WTC11 (cell line): Measurements from ENCODE around the gene MEAK7. TPM values are rescaled to one million over a fixed set of nuclear protein-coding genes. Genes with fewer than 3 reads are reported as not detected.

Experiments used
- ATAC-seq: fragments of 200-7000 bp; cut with Tn5 transposase; 2 replicates; pipeline ENCODE4 v1.10.0; 2021; ENCODE audit warnings: mild to moderate bottlenecking, moderate library complexity
- CTCF ChIA-PET: fragments of 300-600 bp; sonication (Branson Sonifier 250); formaldehyde crosslinking; loops from one replicate; lab custom pipeline; 2021; ENCODE audit warnings: antibody characterized with exemption; lab: Charles Lee
- POLR2A ChIA-PET: fragments of 350-600 bp; sonication (Branson Sonifier 250); formaldehyde crosslinking; loops from one replicate; lab custom pipeline; 2021; ENCODE audit warnings: antibody characterized with exemption; lab: Charles Lee
- DNase-seq: peaks from one replicate; pipeline ENCODE4 v3.0.0; 2021; ENCODE audit warnings: low spot score
- H3K27ac Mint-ChIP-seq: 2 replicates; pipeline ENCODE4 v1.8.0; 2021; ENCODE audit warnings: mixed read lengths
- H3K27me3 Mint-ChIP-seq: 2 replicates; pipeline ENCODE4 v1.8.0; 2021; ENCODE audit warnings: low read depth, mild to moderate bottlenecking, moderate library complexity, mixed read lengths
- H3K36me3 Mint-ChIP-seq: 2 replicates; pipeline ENCODE4 v1.8.0; 2021; ENCODE audit warnings: mixed read lengths
- H3K4me1 Mint-ChIP-seq: 2 replicates; pipeline ENCODE4 v1.8.0; 2022; ENCODE audit warnings: mixed read lengths
- H3K4me3 Mint-ChIP-seq: 2 replicates; pipeline ENCODE4 v1.8.0; 2021; ENCODE audit warnings: mild to moderate bottlenecking, moderate library complexity, mixed read lengths
- H3K9me3 Mint-ChIP-seq: 2 replicates; pipeline ENCODE4 v1.8.0; 2021; ENCODE audit warnings: mixed read lengths
- AFF4 ChIP-seq: sonication (generic); formaldehyde crosslinking; IDR thresholded peaks from 2 replicates; pipeline ENCODE4 v1.8.1; 2023; ENCODE audit warnings: mild to moderate bottlenecking, missing genetic modification reagents, borderline replicate concordance
- AR ChIP-seq: fragments of 250-450 bp; sonication (Bioruptor Pico); IDR thresholded peaks from 2 replicates; pipeline ENCODE4 v1.9.0; 2021; ENCODE audit warnings: mild to moderate bottlenecking
- ATF2 ChIP-seq: sonication (generic); formaldehyde crosslinking; IDR thresholded peaks from 2 replicates; pipeline ENCODE4 v1.8.1; 2022; ENCODE audit warnings: low read depth, missing genetic modification reagents, borderline replicate concordance
- E2F4 ChIP-seq: sonication (generic); formaldehyde crosslinking; IDR thresholded peaks from 2 replicates; pipeline ENCODE4 v1.8.1; 2022; ENCODE audit warnings: low read depth, mild to moderate bottlenecking, moderate library complexity, missing genetic modification reagents, borderline replicate concordance
- JAZF1 ChIP-seq: fragments of 250-450 bp; sonication (Bioruptor Pico); IDR thresholded peaks from 2 replicates; pipeline ENCODE4 v1.9.0; 2021; ENCODE audit warnings: moderate library complexity, mild to moderate bottlenecking, inconsistent platforms
- JUN ChIP-seq: sonication (generic); formaldehyde crosslinking; IDR thresholded peaks from 2 replicates; pipeline ENCODE4 v1.8.0; 2023; ENCODE audit warnings: mild to moderate bottlenecking, missing genetic modification reagents
- MXD4 ChIP-seq: fragments of 250-450 bp; sonication (Bioruptor Pico); IDR thresholded peaks from 2 replicates; pipeline ENCODE4 v1.8.0; 2021; ENCODE audit warnings: mild to moderate bottlenecking, moderate library complexity, borderline replicate concordance
- PREB ChIP-seq: sonication (generic); formaldehyde crosslinking; IDR thresholded peaks from 2 replicates; pipeline ENCODE4 v1.8.1; 2022; ENCODE audit warnings: mild to moderate bottlenecking, missing genetic modification reagents, moderate library complexity, borderline replicate concordance
- PRRX2 ChIP-seq: fragments of 250-450 bp; sonication (Bioruptor Pico); IDR thresholded peaks from 2 replicates; pipeline ENCODE4 v1.8.0; 2021; ENCODE audit warnings: mild to moderate bottlenecking
- RELA ChIP-seq: sonication (generic); formaldehyde crosslinking; IDR thresholded peaks from 2 replicates; pipeline ENCODE4 v1.8.1; 2022; ENCODE audit warnings: missing genetic modification reagents, mild to moderate bottlenecking, borderline replicate concordance
- RORB ChIP-seq: fragments of 250-450 bp; sonication (Bioruptor Pico); IDR thresholded peaks from 2 replicates; pipeline ENCODE4 v1.9.0; 2021; ENCODE audit warnings: mild to moderate bottlenecking
- SMAD3 ChIP-seq: sonication (generic); formaldehyde crosslinking; IDR thresholded peaks from 2 replicates; pipeline ENCODE4 v1.8.0; 2022; ENCODE audit warnings: missing genetic modification reagents, mild to moderate bottlenecking, borderline replicate concordance
- TCF7 ChIP-seq: sonication (generic); formaldehyde crosslinking; IDR thresholded peaks from 2 replicates; pipeline ENCODE4 v1.8.0; 2022; ENCODE audit warnings: mild to moderate bottlenecking, low read depth, missing genetic modification reagents, moderate library complexity
- TEAD4 ChIP-seq: sonication (generic); formaldehyde crosslinking; IDR thresholded peaks from 2 replicates; pipeline ENCODE4 v1.8.0; 2022; ENCODE audit warnings: mild to moderate bottlenecking, missing genetic modification reagents
- ZNF396 ChIP-seq: fragments of 250-450 bp; sonication (Bioruptor Pico); IDR thresholded peaks from 2 replicates; pipeline ENCODE4 v1.8.0; 2021; ENCODE audit warnings: mild to moderate bottlenecking, moderate library complexity, borderline replicate concordance
- ZNF416 ChIP-seq: fragments of 250-450 bp; sonication (Bioruptor Pico); IDR thresholded peaks from 2 replicates; pipeline ENCODE4 v1.9.0; 2021; ENCODE audit warnings: mild to moderate bottlenecking, inconsistent platforms
- ZNF425 ChIP-seq: fragments of 250-450 bp; sonication (Bioruptor Pico); conservative IDR thresholded peaks from 2 replicates; pipeline ENCODE4 v1.9.0; 2021; ENCODE audit warnings: mild to moderate bottlenecking
- total RNA-seq: library from RNA; stranded (reverse); gene quantifications from 3 replicates; pipeline ENCODE4 v1.2.3, GENCODE V29; 2021

Gene MEAK7
- total RNA-seq, 1 experiment from 2014 or later: 14.4 TPM

GRCh38 chr16:84478172-84478947 is 26.1 kb downstream of the MEAK7 start:
- H3K4me3 Mint-ChIP-seq: no peak overlapping the region
- DNase-seq (no peak), ATAC-seq (no peak)
- no peak overlapping the region for H3K27ac Mint-ChIP-seq
- ChIA-PET CTCF (interaction anchor here (1.0 to 1.5 kb wide), 3 partner anchors 13 to 291 kb away, joined by 3 to 4 read pairs (median 3); partner anchors contain the start of gene TAF1C), POLR2A (no interaction called here)
- no peaks in the 10 kb centered on the region for H3K27me3 Mint-ChIP-seq
- peaks cover 23% of the 10 kb centered on the region for H3K36me3 Mint-ChIP-seq
- H3K9me3 Mint-ChIP-seq: peaks cover 25% of the 10 kb centered on the region
- H3K4me1 Mint-ChIP-seq: no peaks in the 10 kb centered on the region
- TF ChIP-seq MXD4 (CRISPR knock-in tag) (no peak), ATF2 (CRISPR knock-in tag) (no peak), JAZF1 (CRISPR knock-in tag) (no peak), RORB (CRISPR knock-in tag) (no peak), PRRX2 (CRISPR knock-in tag) (no peak), RELA (CRISPR knock-in tag) (no peak), ZNF416 (CRISPR knock-in tag) (no peak), JUN (CRISPR knock-in tag) (no peak), TEAD4 (CRISPR knock-in tag) (no peak), AR (no peak), ZNF425 (no peak), ZNF396 (no peak), E2F4 (no peak), SMAD3 (CRISPR knock-in tag) (no peak), PREB (CRISPR knock-in tag) (no peak), AFF4 (no peak), TCF7 (CRISPR knock-in tag) (no peak)
